ENCODE results near the gene KRTAP24-1. TPM values are rescaled to one million over a fixed set of nuclear protein-coding genes. Genes with fewer than 3 reads are reported as not detected.
A peak's percentile ranks its signal among the peaks of the same experiment; 100 is the strongest.

KRTAP24-1 gene
- total RNA-seq, 1 experiment from 2014 or later = not detected

DNA sequence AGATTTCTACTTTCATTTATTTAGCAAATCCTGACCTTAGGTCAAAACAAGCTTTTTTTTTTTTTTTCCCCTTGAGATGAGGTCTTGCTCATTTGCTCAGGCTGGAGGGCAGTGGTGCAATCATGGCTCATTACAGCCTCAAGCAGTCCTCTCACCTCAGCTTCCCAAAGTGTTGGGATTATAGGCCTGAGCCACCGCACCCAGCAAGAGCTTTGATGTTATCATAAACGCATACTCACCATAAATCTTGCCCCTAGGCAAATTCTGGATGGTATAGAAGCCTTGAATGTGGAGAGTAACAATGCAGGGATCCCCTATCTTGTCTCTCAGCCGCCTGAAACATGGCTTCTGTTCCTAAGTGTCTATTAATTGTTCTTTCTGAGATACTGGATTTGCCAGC lies 42.1 kb downstream of the KRTAP24-1 start:
- CTCF ChIA-PET = interaction anchor here (0.6 to 1.3 kb wide), 4 partner anchors 30 to 1373 kb away, joined by 3 to 4 read pairs (median 3); no protein-coding TSS in a partner anchor
- TF ChIP-seq, protein P1, sequence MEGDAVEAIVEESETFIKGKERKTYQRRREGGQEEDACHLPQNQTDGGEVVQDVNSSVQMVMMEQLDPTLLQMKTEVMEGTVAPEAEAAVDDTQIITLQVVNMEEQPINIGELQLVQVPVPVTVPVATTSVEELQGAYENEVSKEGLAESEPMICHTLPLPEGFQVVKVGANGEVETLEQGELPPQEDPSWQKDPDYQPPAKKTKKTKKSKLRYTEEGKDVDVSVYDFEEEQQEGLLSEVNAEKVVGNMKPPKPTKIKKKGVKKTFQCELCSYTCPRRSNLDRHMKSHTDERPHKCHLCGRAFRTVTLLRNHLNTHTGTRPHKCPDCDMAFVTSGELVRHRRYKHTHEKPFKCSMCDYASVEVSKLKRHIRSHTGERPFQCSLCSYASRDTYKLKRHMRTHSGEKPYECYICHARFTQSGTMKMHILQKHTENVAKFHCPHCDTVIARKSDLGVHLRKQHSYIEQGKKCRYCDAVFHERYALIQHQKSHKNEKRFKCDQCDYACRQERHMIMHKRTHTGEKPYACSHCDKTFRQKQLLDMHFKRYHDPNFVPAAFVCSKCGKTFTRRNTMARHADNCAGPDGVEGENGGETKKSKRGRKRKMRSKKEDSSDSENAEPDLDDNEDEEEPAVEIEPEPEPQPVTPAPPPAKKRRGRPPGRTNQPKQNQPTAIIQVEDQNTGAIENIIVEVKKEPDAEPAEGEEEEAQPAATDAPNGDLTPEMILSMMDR (IDR thresholded peaks at IDR 0.05; ENCODE audit: unreplicated experiment) = no peak
- Mint-ChIP-seq H3K4me3 (ENCODE audit: unreplicated experiment) (no peak overlapping the region), H3K27ac (ENCODE audit: low read depth, unreplicated experiment) (no peak overlapping the region), H3K4me1 (ENCODE audit: insufficient read depth, unreplicated experiment) (no peaks in the 10 kb centered on the region), H3K27me3 (ENCODE audit: insufficient read depth, unreplicated experiment) (no peaks in the 10 kb centered on the region), H3K9me3 (ENCODE audit: unreplicated experiment) (no peaks in the 10 kb centered on the region), H3K36me3 (ENCODE audit: insufficient read depth, unreplicated experiment) (no peaks in the 10 kb centered on the region)
- POLR2A ChIA-PET = interaction anchor here (0.8 kb wide), 1 partner anchor 13 kb away, joined by 3 read pairs; no protein-coding TSS in a partner anchor
- no TSS peak for BruUV-seq (replicated peaks)
- intact Hi-C loops (cut with micrococcal nuclease) = no loop called here
- no peak for DNase-seq (ENCODE audit: unreplicated experiment)

DNA sequence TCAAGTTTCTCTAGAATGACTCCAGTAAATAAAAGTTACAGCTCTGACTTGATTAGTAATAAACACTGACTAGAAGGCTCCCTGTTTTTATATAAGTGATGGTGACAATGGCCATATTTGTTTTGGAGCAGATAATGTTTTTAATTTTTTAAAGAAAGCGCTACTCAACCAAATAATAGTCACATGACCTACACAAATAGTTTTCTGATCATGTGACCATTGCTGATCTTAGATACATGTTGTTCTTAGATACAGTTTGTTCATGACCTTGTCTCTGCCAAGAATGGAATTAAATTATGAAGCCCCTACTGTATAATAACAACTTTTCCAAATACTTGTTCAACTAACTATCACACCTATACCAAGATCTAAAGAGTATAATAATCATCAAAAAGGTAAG lies 44.6 kb downstream of the KRTAP24-1 start:
- Mint-ChIP-seq H3K36me3 (ENCODE audit: insufficient read depth, unreplicated experiment) (no peaks in the 10 kb centered on the region), H3K27me3 (ENCODE audit: insufficient read depth, unreplicated experiment) (no peaks in the 10 kb centered on the region), H3K27ac (ENCODE audit: low read depth, unreplicated experiment) (no peak overlapping the region), H3K9me3 (ENCODE audit: unreplicated experiment) (no peaks in the 10 kb centered on the region), H3K4me1 (ENCODE audit: insufficient read depth, unreplicated experiment) (peaks cover 6% of the 10 kb centered on the region), H3K4me3 (ENCODE audit: unreplicated experiment) (no peak overlapping the region)
- no peak for DNase-seq (ENCODE audit: unreplicated experiment)
- BruUV-seq (replicated peaks) = no TSS peak
- ChIA-PET POLR2A (no interaction called here), CTCF (interaction anchor here (1.1 kb wide), 1 partner anchor 195 kb away, joined by 4 read pairs; no protein-coding TSS in a partner anchor)
- intact Hi-C loops (cut with micrococcal nuclease) = no loop called here
- TF ChIP-seq, protein P1 (IDR thresholded peaks at IDR 0.05; ENCODE audit: unreplicated experiment) = no peak

DNA sequence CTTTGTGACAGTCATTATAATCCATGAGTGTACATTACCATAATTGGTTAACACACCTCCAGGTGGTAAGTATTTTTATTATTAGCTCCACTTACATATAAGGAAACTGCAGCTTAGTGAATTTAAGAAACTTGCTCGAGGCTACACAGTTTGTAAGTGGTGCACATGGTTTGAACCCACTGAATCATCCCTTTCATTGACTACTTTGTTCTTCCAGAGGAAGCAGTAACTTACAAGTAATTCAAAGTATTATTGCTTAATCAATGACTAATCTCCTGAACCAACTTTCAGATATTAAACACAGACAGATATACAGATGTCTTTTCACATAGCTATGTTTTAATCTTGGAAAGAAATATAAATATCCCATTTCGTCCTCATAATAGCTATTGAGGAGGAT lies 48.1 kb downstream of the KRTAP24-1 start:
- DNase-seq (ENCODE audit: unreplicated experiment) = peak; percentile 88
- ChIA-PET CTCF (interaction anchor here (1.0 to 1.6 kb wide), 2 partner anchors 39 to 162 kb away, joined by 4 to 5 read pairs; no protein-coding TSS in a partner anchor), POLR2A (interaction anchor here (1.2 kb wide), 1 partner anchor 18 kb away, joined by 4 read pairs; no protein-coding TSS in a partner anchor)
- Mint-ChIP-seq H3K4me1 (ENCODE audit: insufficient read depth, unreplicated experiment) (peaks cover 6% of the 10 kb centered on the region), H3K27me3 (ENCODE audit: insufficient read depth, unreplicated experiment) (no peaks in the 10 kb centered on the region), H3K4me3 (ENCODE audit: unreplicated experiment) (no peak overlapping the region), H3K9me3 (ENCODE audit: unreplicated experiment) (no peaks in the 10 kb centered on the region), H3K27ac (ENCODE audit: low read depth, unreplicated experiment) (no peak overlapping the region), H3K36me3 (ENCODE audit: insufficient read depth, unreplicated experiment) (no peaks in the 10 kb centered on the region)
- no TSS peak for BruUV-seq (replicated peaks)
- intact Hi-C loops (cut with micrococcal nuclease) = no loop called here
- TF ChIP-seq, protein P1 (IDR thresholded peaks at IDR 0.05; ENCODE audit: unreplicated experiment) = no peak

DNA sequence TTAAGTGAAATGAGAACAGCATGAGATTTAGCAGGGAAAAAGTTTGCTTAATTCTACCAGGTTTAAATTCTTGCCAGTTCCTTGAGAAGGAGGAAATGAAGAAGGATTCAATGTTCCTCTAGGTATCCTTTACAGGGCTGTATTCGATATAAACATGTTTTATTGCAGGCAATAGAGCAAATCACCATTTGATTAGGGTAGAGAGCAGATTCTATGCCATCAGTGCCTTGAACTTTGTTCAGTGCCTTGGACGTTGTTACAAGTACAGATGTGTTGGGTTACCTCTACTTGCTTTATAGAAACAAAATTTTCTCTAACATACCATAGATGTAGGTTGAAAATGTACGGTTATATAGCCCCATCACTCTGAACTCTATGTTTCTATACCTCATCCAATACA lies 48.7 kb downstream of the KRTAP24-1 start:
- DNase-seq (ENCODE audit: unreplicated experiment) = no peak
- Mint-ChIP-seq H3K36me3 (ENCODE audit: insufficient read depth, unreplicated experiment) (no peaks in the 10 kb centered on the region), H3K27me3 (ENCODE audit: insufficient read depth, unreplicated experiment) (no peaks in the 10 kb centered on the region), H3K4me3 (ENCODE audit: unreplicated experiment) (no peak overlapping the region), H3K9me3 (ENCODE audit: unreplicated experiment) (no peaks in the 10 kb centered on the region), H3K27ac (ENCODE audit: low read depth, unreplicated experiment) (no peak overlapping the region), H3K4me1 (ENCODE audit: insufficient read depth, unreplicated experiment) (peaks cover 6% of the 10 kb centered on the region)
- CTCF ChIA-PET = interaction anchor here (1.0 kb wide), 1 partner anchor 161 kb away, joined by 5 read pairs; no protein-coding TSS in a partner anchor
- no TSS peak for BruUV-seq (replicated peaks)
- POLR2A ChIA-PET = interaction anchor here (1.2 kb wide), 1 partner anchor 18 kb away, joined by 4 read pairs; no protein-coding TSS in a partner anchor
- TF ChIP-seq, protein P1 (IDR thresholded peaks at IDR 0.05; ENCODE audit: unreplicated experiment) = no peak
- intact Hi-C loops (cut with micrococcal nuclease) = no loop called here
